Activated CD4-positive, alpha-beta T cell treated with anti-CD3 and anti-CD28 coated beads, Interleukin-2, Interleukin-6, amounts not matched to agents 100 ng/mL and 50 ng/mL, durations not matched to agents 16 hours and 8 hours (primary cell): Measurements from ENCODE around the gene POLN.

Experiments
- DNase-seq: peaks from one replicate; pipeline ENCODE4 v3.0.0-alpha.2; 2020

The POLN gene

DNA sequence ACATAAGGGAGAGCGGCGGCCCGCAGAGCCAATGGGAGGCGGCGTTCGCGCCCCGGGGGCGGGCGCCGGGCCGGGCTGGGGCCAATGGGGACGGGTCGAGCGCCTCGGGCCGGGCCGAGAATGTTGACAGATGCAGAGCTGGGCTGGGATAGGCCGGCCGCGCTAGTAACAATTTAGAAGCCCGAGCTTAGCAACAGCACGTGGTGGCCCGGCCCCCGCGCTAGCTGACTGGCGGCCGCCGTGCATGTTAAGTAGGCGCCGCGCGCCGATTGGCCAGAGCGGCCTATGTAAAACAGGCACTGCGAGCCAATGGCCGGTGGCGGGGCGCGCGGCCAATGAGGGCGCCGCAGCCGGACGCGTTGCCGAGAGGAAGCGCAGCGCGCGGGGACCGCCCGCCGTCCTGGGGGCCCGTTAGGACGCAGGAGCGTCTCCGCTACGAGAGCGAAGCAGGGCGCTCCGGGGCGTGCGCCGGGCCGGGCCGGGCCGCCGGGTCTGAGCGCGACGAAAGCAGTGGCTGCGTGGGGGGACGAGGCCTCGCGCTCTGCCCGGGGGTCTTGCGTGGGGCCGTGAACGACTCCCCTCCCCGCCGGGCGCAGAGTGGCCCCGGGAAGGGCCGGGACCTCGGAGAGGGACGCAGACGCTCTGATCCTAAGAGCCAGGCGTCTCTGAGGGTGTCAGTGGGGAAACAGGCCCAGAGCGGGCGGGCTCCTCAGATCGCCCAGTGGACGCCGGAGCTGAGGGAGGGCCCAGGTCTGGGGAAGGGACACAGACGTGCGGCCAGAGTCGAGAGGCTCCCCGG, 20.4 kb upstream of the POLN start:
- peak; percentile 99 for DNase-seq

DNA sequence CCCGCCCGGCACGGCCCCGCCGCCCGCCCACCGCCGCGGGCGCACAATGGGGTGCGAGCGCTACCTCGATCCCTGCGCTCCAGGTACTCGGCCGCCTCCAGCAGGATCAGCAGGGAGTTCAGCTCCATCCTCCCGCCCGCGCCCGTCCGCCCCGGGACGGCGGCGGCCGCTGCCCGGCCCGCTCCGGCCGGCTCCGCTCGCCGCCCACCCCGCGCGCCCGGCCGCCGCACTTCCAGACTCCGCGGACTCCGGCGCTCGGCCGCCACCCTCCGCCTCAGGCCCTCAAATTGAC, 19.9 kb upstream of the POLN start, which contains the start of gene MXD4:
MXD4 (minus strand) TSS at position 257 of the 292 bp plus-strand sequence; CDS start at position 128, 129 bp downstream.
- no peak for DNase-seq

DNA sequence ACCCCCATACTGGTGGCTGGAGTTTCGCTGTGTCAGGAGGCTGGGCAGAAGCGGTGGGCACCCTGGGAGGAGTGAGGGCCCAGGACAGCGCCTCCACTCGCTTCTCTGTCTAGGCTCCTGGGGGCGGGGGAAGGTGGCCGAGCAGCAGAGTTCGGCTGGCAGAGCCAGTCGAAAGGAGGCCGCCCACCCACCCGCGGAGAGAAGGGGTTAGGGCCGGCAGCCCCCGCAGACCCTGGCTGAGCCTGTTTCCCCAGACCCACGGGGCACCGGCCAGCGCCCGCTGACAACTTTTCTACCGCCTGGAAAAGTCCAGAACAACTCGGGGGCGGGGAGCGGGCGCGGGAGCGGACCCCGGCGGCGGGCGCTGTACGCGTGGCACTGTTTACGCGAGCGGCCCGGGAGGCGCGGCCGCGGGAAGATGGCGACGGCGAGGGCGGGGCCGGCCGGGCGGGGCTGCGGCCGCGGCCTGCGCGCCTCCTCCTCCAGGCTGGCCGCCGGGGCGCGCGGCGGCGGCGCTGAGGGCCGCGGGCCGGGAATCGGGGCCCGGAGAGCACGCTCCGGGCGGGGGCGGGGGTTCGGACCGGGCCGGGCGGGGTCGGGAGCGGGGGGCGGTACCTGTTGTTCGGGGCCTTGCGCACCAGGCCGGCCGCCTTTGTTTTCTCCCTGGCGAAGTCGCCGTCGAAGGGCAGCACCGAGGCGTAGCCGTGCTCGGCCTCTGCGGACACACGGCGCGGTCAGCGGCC, 19.4 kb upstream of the POLN start:
- DNase-seq: peak; percentile 60

DNA sequence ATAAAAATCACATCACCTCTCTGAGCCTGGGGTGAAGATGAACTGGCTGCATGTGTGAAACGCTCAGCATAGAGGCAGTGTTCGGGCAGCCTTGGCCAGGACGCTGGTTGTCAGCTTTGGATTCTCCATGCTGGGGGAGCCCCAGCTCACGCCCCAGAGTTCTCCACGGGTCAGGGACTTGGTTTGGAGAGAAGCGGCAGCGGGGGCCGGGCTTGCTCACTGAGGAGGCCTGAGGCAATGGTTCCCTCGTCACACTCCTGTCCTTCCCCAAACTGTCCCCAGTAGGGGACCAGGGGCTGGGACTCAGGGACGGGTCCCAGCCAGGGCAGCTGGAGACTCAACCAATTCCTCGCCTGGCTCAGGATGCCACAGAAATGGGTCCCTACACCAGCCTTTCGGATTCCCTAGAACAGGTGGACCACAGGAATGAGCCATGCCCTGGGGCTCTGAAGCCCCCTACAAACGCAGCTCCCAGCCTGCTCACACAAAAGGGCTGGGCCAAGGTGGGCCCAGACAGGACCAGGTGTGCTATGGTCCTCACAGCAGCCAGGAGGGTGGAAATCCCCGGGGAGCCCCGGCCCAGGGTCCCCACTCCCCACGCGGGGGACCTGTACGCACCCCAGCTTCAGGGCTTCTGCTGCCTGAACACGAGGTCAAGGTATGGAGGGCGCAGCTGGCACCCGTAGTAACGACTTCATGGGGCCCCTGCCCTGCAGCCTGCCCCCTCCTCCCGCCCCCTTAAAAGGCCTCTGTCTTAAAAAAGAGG, 18.6 kb upstream of the POLN start:
- no peak for DNase-seq

DNA sequence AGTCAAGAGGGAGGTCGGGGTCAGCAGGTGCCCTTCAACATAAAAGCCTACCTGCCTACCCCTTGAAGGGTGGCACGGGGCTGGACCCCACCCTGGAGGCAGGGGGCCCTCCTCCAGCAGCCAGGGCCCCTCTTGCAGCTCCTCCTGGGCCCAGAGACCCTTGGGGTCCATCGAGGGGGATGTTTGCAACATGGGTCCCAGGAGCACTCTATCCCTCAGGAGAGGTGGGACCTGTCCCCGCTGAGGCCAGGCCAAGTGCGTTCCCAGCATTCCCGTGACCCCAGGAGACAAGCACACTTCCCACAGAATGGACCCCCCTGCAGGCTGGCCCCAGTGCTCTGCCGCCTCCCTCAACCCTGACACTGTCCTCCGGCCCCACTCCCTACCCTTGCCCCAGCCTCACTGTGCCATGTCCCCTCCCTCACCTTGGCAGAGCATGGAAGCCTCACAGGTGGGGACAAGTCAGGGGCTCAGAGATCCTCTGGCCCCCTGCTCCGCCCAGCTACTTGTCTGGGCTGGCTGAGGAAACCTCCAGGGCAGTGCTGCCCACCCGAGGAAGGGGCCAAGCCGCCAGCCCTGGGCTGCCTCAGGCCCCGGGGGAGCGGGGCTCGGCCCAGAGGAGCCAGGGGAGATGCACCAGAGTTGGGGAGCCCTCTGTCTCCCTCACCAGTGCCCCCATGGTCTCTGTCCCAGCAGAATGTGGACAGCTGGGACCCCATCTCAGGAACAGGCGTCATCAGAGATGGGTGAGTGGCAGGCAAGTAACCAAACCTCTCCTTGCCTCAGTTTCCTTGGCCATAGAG, 17.8 kb upstream of the POLN start:
- DNase-seq: no peak

DNA sequence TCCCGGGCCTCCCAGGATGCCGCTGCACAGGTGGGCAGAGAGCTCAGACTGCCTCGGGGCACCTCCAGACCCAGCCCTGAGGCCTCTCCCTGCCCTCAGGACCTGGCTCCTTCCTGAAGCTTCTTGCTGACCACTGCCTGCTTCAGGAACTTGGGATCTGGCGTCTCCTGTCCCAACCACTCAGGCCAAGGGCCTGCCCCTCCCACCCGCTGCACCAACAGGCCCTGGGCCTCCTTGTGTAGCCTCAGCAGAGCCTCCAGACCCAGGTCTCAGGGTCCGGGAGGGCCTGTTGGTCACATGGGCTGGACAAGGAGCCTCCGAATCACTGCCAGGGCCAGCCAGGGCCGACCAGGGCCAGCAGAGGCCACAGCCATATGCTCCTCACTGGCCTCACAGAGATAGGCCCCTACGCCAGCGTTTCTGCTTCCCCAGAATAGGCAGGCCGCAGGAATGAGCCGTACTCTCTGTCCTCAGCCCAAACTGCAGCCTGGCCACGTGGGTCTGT, 17.2 kb upstream of the POLN start:
- no peak for DNase-seq

DNA sequence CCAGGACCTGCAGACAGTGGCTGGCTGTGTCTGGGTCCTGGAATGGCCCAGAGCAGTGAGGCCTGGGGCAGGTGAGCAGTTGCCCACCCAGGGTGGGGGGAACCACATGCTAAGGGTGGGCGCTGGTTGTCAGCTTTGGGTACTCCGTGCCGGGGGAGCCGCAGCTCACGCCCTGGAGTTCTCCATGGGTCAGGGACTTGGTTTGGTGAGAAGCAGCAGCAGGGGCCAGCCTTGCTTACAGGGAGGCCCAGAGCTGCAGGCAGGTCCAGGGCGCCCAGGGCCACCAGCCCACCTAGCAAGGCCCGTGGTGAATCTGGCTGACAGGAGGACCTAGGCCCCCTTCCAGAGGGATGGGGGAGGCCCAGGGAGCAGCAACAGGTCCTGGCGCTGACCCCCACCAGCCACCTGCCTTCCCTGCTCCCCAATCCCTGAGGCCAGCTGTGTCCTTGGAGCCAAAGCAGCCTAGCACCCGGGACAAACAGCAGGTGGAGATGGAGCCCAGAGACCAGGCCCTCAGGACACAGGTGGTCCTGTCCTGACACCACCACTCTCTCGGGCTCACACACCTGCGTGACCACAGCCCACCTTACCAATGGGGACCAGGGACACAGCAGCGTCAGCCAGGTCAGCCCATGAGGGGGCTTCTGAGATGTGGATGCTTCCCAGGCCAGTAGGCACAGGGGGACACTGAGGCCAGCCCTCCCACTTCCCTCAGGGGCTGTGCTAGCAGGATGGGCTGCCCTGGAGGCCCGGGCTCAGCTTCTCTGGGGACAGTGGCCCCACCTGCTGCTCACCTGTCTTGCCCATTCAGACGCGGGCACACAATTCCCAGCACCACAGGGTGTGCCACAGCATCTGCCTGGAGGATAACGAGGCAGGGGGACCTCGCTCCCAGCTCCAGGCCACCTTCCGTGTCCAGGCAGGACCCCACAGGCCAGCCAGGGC, 16.4 kb upstream of the POLN start:
- DNase-seq: no peak

DNA sequence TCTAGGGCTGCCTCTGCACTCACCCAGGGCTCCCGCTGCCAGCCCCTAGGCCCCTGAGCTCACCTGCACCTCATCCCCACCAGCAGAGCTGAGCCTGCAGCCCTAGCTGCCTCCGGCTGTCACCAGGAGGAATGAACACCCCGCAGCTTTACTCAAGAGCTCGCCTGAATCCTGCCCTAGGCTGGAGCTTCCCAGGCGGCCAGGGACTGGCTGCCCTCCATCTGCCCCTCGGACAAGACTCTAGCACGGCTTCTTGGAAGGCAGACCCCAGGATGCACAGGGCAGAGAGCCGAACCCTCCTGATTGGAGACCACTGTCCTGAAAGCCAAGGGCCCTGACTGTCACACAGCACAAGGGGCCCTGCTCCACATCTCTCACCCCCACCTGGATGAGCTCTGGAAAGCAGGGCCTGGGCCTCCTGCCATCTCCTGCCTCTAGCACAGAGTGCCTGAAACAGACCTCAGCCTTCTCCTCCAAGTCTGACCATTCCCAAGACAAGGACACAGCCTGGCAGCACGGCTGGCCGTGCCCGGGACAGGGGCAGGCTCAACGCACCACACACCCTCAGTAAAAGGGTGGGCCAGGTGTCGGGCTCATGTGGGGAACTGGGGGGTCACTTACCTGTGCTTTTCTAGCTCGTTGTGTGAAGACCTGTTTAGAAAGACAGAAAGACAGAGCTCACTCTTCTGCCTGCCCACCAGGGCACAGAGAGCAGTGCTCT, 15.6 kb upstream of the POLN start:
- no peak for DNase-seq

DNA sequence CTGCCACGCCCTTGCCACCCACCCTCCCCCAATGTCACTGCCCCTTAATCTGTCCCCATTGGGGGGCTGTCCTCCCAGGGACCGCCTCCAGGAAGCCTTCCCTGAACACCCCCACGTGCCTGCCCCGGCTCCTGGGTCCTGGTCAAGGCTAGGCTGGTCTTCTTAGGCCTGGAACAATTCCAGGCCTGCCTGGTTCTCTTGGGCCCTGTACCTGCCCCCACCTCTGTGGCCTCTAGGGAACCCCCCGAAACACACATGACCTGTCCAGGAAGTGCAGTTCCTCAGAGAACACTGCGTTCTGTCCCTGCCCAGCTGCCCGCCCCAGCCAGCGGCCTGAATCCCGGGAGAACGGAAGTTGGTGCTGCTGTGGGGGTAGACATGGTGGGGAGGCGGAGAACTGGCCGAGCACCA, 14.9 kb upstream of the POLN start:
- no peak for DNase-seq

DNA sequence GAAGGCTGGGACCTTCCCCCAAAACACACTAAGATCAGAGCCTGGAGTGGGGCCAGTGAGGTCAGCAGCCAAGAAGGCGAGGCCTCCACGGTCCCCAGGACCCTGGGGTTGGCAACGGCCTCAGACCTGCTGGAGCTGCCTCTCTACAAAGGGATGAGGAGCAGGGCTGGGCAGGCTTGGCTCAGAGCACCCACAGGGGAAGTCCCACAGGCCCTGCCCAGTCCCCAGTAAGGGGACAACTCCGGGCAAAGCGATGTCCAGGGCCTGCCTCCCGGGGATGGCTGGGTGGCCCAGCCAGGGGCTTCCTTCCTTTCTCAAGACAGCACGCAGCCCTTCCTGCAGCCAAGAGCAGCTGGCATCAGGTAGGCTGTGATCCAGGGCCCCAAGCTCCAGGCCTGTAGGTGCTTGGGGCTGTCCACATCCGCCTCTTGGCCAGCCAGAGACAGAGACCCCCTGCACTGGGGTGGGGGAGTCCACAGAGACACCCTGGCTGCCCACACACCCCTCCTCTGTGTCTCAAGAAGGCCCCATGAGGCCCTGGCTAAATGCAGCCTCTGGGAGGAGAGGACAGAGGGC, 14.3 kb upstream of the POLN start:
- DNase-seq: no peak

DNA sequence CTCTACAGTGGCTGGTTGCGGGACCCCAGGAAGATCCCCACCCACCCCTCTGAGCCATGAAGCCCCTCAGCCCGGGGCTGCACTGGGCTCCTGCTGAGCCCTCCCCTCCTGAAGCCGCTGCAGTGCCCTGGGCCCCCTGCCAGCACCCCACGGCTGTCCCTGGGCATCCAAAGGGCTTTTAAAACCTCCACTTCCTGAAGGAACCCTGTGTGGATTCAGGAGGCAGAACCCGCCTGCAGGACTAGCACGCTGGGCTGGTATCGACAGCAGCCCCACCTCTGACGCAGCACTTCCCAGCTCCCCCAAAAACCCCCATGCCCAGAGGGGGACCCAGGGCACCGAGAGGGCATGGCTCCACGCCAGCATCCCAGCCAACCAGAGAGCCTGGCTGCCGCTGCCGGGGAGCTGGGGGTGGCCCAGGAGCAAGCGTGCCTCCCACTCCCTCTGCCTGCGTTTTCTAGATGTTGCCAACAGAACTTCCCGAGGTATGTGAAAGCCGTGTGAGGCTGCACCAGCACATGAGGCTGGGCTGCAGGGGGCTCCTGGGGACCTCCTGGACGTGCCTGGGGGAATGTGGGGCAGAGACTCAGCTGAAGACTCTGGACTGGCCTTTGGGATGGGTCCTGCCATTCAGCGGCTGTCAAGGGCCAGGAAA, 13.7 kb upstream of the POLN start:
- DNase-seq: no peak

DNA sequence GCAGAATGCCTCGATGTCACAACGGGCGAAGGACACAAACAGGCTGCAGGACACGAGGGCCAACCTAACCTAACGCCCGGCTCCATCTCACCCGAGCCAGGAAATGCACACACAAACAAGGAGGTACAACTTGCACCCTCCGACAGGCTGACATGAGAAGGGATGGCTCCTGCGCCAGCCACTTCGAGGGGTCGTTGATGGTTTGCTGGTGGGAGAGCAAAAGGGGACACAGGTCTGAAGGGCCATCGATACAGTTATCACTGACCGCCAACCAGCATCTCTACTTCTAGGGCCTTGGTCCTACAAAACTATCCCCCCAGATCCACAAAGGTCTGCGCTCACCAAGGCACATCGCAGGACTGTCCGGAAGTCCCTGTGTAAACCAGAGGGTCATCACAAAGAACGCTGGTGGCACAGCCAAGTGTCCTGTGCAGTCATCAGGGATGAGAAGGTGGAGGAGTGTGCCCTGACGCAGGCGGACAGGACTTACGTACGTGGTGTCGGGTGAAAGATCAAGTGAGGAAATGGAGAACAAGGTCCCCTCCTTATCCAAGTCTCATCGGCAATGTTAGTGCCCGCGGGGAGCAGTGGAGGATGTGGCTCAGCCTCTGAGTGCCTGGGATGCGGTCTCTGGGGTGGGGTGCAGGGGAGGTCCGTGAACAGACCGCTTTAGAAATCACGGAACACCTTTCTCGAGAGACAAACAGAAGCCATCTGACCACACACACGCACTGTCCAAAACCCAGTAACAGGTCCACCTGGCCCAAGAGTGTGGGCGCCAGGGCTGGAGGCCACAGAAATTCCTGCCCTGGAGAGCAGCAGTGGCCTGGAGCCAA, 13.0 kb upstream of the POLN start:
- DNase-seq: no peak

DNA sequence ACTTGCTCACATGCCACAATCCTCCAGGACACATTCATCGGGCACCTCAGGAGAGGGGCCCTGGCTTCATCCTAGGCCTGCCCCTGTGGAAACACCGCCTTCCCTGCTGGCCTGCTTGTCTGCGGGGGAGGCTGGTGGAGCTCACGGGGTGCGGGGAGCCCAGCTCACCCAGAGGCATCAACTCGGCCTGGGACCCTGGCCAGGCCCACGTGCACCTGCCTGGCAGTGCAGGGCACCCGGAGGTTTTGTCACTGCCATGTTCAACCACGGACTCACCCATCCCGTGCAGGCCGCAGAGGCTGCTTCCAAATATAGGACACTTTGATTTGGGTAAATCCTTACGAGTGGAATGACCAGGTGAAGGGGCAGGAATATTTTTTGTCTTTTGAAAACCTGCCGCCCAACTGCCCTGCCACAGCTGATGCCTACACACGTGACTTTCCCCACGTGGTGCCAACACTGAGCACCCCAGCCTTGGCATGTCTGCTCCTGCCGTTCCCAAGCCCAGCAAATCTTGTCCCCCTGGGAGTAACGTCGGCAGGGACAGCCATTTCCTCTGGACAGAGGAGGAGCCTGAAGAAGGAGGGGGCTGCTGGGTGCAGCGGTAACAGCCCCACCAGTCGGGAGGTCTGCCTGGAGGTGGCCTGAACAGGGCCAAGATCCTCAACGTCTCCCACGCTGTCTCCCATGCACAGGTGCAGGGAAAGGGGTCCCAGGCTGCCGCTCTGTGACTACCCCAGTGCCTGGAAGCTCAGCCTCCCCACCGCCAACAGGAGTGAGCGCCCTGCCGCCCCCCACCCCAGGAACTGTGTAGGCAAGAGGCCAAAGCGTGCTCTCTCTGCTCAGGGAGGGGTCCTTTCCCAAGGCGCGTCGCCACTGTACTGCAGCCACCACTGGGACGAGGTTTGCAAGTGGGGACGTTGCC, 11.5 kb upstream of the POLN start:
- no peak for DNase-seq

DNA sequence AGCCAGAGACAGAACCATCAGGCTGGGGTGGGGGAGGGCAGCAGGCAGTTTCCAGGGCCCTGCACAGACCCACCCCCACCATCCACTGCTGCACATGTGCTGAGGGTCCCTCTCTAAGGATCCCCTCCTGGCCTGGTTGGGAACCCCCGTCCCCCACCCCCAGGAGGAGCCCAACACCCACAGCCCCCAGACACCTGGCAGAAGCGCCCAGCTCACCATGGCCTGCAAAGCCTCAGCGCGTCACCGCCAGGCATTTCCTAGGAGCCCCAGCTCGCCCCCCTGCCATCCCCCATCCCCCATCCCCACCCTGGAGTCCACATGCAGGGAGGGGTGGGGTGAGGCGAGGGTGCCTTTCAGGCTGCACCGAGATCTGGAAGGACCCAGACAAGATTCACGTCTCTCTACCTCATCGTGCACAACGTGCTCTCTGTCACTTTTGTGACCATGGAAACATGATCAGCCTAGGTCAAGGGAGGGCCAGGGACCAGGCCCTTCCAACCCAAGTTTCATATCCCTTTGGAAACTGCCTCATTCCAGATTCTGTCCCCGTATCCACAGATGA, 10.7 kb upstream of the POLN start:
- DNase-seq: no peak

DNA sequence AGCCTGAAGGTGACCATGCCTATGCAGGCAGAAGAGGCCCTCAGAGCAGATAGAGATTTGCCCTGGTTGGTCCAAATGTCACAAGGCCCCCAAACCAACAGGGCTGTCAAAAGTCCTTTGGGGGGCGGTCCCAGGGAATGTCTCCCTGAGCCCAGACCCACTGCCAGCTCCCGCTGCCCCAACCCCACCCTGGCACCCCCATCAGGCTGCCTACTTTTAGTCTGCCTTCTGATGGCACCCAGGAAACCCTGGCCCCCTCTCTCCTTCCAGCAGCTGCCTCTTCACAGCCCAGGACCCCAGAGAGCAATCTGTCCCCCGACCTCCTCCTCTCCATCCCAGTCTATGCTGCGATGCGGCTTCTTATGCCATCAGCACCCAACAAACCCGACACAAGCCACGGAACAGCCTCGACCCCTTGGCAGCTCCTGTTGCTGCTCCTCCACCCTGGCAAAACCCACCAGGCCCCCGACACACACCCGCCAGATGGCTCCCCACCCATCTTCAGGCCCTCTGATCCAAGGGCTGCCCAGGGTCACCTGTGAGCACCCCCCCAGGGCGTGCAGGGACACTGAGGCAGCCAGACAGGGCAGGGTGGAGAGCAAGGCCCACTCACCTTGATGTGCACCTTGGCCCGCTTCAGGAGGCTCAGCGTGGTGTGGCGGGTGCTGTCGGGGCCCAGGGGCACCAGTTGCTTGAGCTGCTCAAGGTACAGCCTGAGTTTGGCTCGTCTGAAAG, 10.0 kb upstream of the POLN start:
- no peak for DNase-seq

DNA sequence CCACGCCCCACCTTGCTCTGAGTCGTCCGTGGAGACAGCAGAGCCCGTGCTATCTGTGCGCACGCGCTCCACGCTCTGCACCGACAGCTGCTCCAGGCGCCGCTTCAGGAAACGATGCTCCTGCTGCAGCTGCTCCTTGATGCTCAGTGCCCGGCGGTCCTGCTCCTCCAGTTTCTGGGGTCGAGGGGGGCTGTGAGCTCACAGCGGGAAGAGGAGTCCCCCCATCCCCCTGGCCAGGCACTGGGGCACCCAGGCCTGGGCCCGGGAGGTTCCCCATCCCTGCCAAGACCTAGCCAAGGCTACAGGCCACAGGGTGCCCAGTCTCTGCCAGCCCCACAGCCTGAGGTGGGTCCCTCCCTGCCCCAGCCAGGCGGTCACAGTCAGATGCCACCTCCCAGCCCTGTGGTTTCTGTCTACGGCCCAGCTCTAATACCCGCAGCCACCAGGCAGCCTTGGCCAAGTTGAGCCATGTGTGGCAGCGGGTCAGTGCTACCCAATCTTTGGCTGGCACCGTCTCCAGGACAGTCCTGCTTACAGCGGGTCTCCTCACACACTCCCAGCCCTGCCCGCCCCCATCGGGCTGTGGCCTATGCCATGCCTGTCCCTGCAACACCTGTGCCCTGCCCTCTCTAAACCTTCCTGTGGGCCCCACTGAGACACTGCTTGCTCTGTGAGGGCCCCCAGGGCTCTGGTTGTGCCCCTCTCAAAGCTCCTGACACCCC, 9.3 kb upstream of the POLN start:
- no peak for DNase-seq
